K562 (cell line): ENCODE results near the gene OLIG3. TPM values are rescaled to one million over a fixed set of nuclear protein-coding genes. Genes with fewer than 3 reads are reported as not detected.

Experiments
- ATAC-seq: fragments of 200-7000 bp; cut with Tn5 transposase; 3 replicates; pipeline ENCODE4 v1.9.1; 2020; ENCODE audit warnings: moderate library complexity
- BruUV-seq: library from RNA; stranded (reverse); fragments of 400-500 nt; replicated peaks from 2 replicates; lab custom pipeline; 2021; lab: Mats Ljungman, UMichigan
- CTCF ChIA-PET: fragments of 300-600 bp; formaldehyde crosslinking; extraction: SDS; loops from one replicate; lab custom pipeline; 2021; ENCODE audit warnings: low intra/inter-chr PET ratio; lab: Yijun Ruan, JAX
- POLR2A ChIA-PET: fragments of 300-600, 350-650 bp; sonication (Branson Sonifier 250); formaldehyde crosslinking; extraction: SDS; loops from one replicate; lab custom pipeline; 2021; ENCODE audit warnings: antibody characterized with exemption, inconsistent platforms; lab: Yijun Ruan, JAX
- DNase-seq, 4 experiments: peaks; one replicate each; pipeline versions ENCODE4 v3.0.0 to v3.0.0-alpha.2; 2011 to 2018; ENCODE audit warnings: low spot score in 3 of 4, mixed read lengths in 3 of 4; ENCODE audit errors: extremely low read depth in 1 of 4
- FAIRE-seq: peaks from 2 replicates; lab custom pipeline; 2011; peaks lifted over from hg19 to GRCh38; lab: Jason Lieb, UNC
- H2AFZ ChIP-seq: 2 replicates; pipeline ENCODE4 v1.6.0; 2011; ENCODE audit warnings: low read depth, low read length, control low read depth, inconsistent platforms
- H3K27ac ChIP-seq: fragments of 200-600 bp; 3 replicates; pipeline ENCODE4 v1.8.0; 2011; ENCODE audit warnings: low read depth, mild to moderate bottlenecking, control low read depth, inconsistent platforms, low read length, moderate library complexity, mixed read lengths; ENCODE audit errors: extremely low read depth
- H3K27me3 ChIP-seq, 2 experiments: fragments of 300-600 bp in 1 of 2; 2 replicates in 1 of 2; 3 replicates in 1 of 2; pipeline versions ENCODE4 v1.6.0 to v1.8.0; 2011; ENCODE audit warnings: inconsistent platforms in 2 of 2, low read length in 2 of 2, mild to moderate bottlenecking in 1 of 2, mixed read lengths in 1 of 2, moderate library complexity in 1 of 2; ENCODE audit not compliant: control insufficient read depth in 2 of 2, insufficient read depth in 2 of 2
- H3K36me3 ChIP-seq: fragments of 300-600 bp; 3 replicates; pipeline ENCODE4 v1.8.0; 2011; ENCODE audit warnings: mild to moderate bottlenecking, low read length, inconsistent platforms; ENCODE audit not compliant: control insufficient read depth, insufficient read depth
- H3K4me1 ChIP-seq, 2 experiments: fragments of 200-600 bp in 1 of 2; replicated peaks in 1 of 2; 2 replicates in 1 of 2; 3 replicates in 1 of 2; pipeline versions ENCODE4 v1.5.1 to v1.8.0; 2011; ENCODE audit warnings: inconsistent platforms in 2 of 2, low read length in 2 of 2, mild to moderate bottlenecking in 1 of 2, mixed read lengths in 1 of 2, moderate library complexity in 1 of 2; ENCODE audit not compliant: control insufficient read depth in 2 of 2, insufficient read depth in 2 of 2
- H3K4me2 ChIP-seq: 2 replicates; pipeline ENCODE4 v1.6.1; 2011; ENCODE audit warnings: low read length, control low read depth, inconsistent platforms, mixed read lengths; ENCODE audit not compliant: insufficient read depth
- H3K4me3 ChIP-seq: fragments of 200-600 bp; sonication (generic), shearing (Covaris generic); 2 replicates; pipeline ENCODE4 v1.5.1; 2016; ENCODE audit warnings: control low read depth, inconsistent platforms
- H3K79me2 ChIP-seq: fragments of 200-600 bp; 3 replicates; pipeline ENCODE4 v1.8.0; 2011; ENCODE audit warnings: low read length, inconsistent platforms; ENCODE audit not compliant: control insufficient read depth, insufficient read depth
- H3K9ac ChIP-seq, 2 experiments: 2 replicates each; pipeline versions ENCODE4 v1.6.0 to v1.6.1; 2011; ENCODE audit warnings: low read depth in 2 of 2, low read length in 2 of 2, control low read depth in 1 of 2, inconsistent platforms in 1 of 2, mild to moderate bottlenecking in 1 of 2, mixed read lengths in 1 of 2; ENCODE audit not compliant: insufficient read depth in 1 of 2
- H3K9me1 ChIP-seq: one replicate; pipeline ENCODE4 v1.6.0; 2011; ENCODE audit warnings: inconsistent platforms, mild to moderate bottlenecking, low read length, moderate library complexity; ENCODE audit not compliant: control insufficient read depth, insufficient read depth
- H3K9me3 ChIP-seq: replicated peaks from 2 replicates; pipeline ENCODE4 v1.5.1; 2011; ENCODE audit warnings: low read depth, low read length, inconsistent platforms; ENCODE audit not compliant: control insufficient read depth, insufficient read depth
- H4K20me1 ChIP-seq: replicated peaks from 2 replicates; pipeline ENCODE4 v1.6.1; 2011; ENCODE audit warnings: low read length, inconsistent platforms, mixed read lengths; ENCODE audit not compliant: control insufficient read depth, insufficient read depth
- ATF7 ChIP-seq: fragments of 450-650 bp; IDR thresholded peaks from 2 replicates; pipeline ENCODE4 v1.7.1; 2014; ENCODE audit warnings: mild to moderate bottlenecking, moderate library complexity
- BDP1 ChIP-seq: IDR thresholded peaks from 3 replicates; pipeline ENCODE4 v1.6.1; 2011; ENCODE audit not compliant: insufficient read length, insufficient read depth
- CTCF ChIP-seq, 3 experiments: IDR thresholded peaks in 2 of 3; conservative IDR thresholded peaks in 1 of 3; 2 replicates each; pipeline ENCODE4 v1.5.1; 2011 to 2012; ENCODE audit warnings: low read length in 3 of 3, mild to moderate bottlenecking in 3 of 3, control low read depth in 2 of 3, improper control_type of control experiment in 1 of 3, inconsistent platforms in 1 of 3, low read depth in 1 of 3, mixed read lengths in 1 of 3, moderate library complexity in 1 of 3; ENCODE audit not compliant: insufficient read depth in 2 of 3
- GATA2 ChIP-seq: sonication (generic); formaldehyde crosslinking; IDR thresholded peaks from 2 replicates; pipeline ENCODE4 v1.4.0; 2020; ENCODE audit warnings: mild to moderate bottlenecking, missing genetic modification reagents
- GMEB1 ChIP-seq: fragments of 250-450 bp; sonication (Bioruptor Pico); IDR thresholded peaks from 2 replicates; pipeline ENCODE4 v1.4.0; 2020; ENCODE audit warnings: mild to moderate bottlenecking
- KAT8 ChIP-seq: fragments of 450-650 bp; IDR thresholded peaks from 2 replicates; pipeline ENCODE4 v1.6.1; 2016; ENCODE audit warnings: low read depth, mild to moderate bottlenecking
- PATZ1 ChIP-seq: fragments of 250-450 bp; sonication (Bioruptor Pico); IDR thresholded peaks from 2 replicates; pipeline ENCODE4 v1.5.0; 2020; ENCODE audit warnings: mild to moderate bottlenecking, borderline replicate concordance
- ZFX ChIP-seq: sonication (generic); formaldehyde crosslinking; IDR thresholded peaks from 2 replicates; pipeline ENCODE4 v1.8.0; 2022; ENCODE audit warnings: mild to moderate bottlenecking, missing genetic modification reagents, moderate library complexity
- WGBS: fragments of 100-300 bp; shearing (Covaris generic); methylation state at CpG from one replicate; pipeline ENCODE4 v1.1.6; 2016; ENCODE audit warnings: low coverage, mixed read lengths; ENCODE audit not compliant: insufficient coverage; ENCODE audit errors: missing lambda C conversion rate; 5-methylcytosine and 5-hydroxymethylcytosine counted together
- in situ Hi-C: fragments of 300-500 bp; cut with MboI; formaldehyde crosslinking; loops from 4 replicates; pipeline ENCODE4 v1.15.0; 2018; ENCODE audit warnings: inconsistent platforms, mixed read lengths
- intact Hi-C: fragments of 100-400 bp; cut with micrococcal nuclease; formaldehyde crosslinking; loops from 2 replicates; pipeline ENCODE4 v1.14.2; 2022
- polyA plus RNA-seq, 8 experiments: library from polyadenylated mRNA; depleted of rRNA in 4 of 8; stranded (reverse) in 5 of 8; unstranded in 3 of 8; fragments of >200 nt; fragmentation: Nextera tagmentation in 2 of 8; fragmentation: Illumina TruSeq in 1 of 8; extraction: Ambion mirVana in 2 of 8; extraction: Trizol in 1 of 8; gene quantifications; 2 replicates each; pipeline versions ENCODE4 v1.2.1 to v1.2.3, GENCODE V29; 2011 to 2014; ENCODE audit warnings: inconsistent platforms in 1 of 8, missing spikeins in 1 of 8
- total RNA-seq, 7 experiments: library from RNA; depleted of rRNA in 6 of 7; stranded (reverse); fragments of >200 nt in 6 of 7; fragmentation: Illumina TruSeq in 2 of 7; extraction: Trizol in 2 of 7; gene quantifications; 2 replicates each; pipeline versions ENCODE4 v1.2.1 to v1.2.3, GENCODE V29; 2011 to 2021; ENCODE audit warnings: low replicate concordance in 1 of 7

The OLIG3 gene
- total and polyA plus RNA-seq, 9 of the 15 experiments (the other 6 are each of a cell fraction or from before 2014, with no cell fraction given): not detected

GRCh38 chr6:137489046-137490005 is 4.9 kb downstream of the OLIG3 start:
- 2% methylated on average over 45 of the region's 47 CpGs for WGBS
- H3K27ac ChIP-seq: no peak overlapping the region
- H3K79me2 ChIP-seq: no peaks in the 10 kb centered on the region
- ATAC-seq (peak; percentile 60; the same call in 2 of the 3 replicates), DNase-seq (peak in 1 of 4 experiments; percentile 5), FAIRE-seq (no peak)
- H3K9ac ChIP-seq: no peak overlapping the region
- H3K4me3 ChIP-seq: no peak overlapping the region
- peaks cover 3% of the 10 kb centered on the region; the same call in 1 of the 2 replicates for H4K20me1 ChIP-seq
- no peaks in the 10 kb centered on the region for H3K36me3 ChIP-seq
- ChIA-PET POLR2A (interaction anchor here (0.6 to 0.7 kb wide), 2 partner anchors 9 to 11 kb away, joined by 3 read pairs; no protein-coding TSS in a partner anchor), CTCF (no interaction called here)
- no TSS peak for BruUV-seq
- H3K9me3 ChIP-seq: no peaks in the 10 kb centered on the region
- in situ Hi-C loops: no loop called here
- H3K4me2 ChIP-seq: no peak overlapping the region
- H3K4me1 ChIP-seq: peaks cover 0 to 20% of the 10 kb centered on the region in 2 experiments; a peak in 2 of 5 replicates
- intact Hi-C loops: loop anchor here (10.0 kb wide), 1 partner anchor 515 kb away; no protein-coding TSS in a partner anchor
- H3K9me1 ChIP-seq: no peaks in the 10 kb centered on the region
- peaks cover 71 to 76% of the 10 kb centered on the region in 2 experiments for H3K27me3 ChIP-seq
- H2AFZ ChIP-seq: no peak overlapping the region
- TF ChIP-seq KAT8 (no peak), CTCF (IDR thresholded peaks at IDR 0.05 in 2 of 3, conservative IDR thresholded peaks at IDR 0.05 in 1 of 3; ENCODE audit: insufficient read depth in 2 of 3, low read depth in 1 of 3, low read length in 3 of 3) (peak in 1 of 3 experiments; percentile 15; a peak in 1 of 6 replicates), GMEB1 (CRISPR knock-in tag) (no peak), ZFX (no peak), BDP1 (no peak), ATF7 (no peak), PATZ1 (CRISPR knock-in tag) (no peak), GATA2 (CRISPR knock-in tag) (no peak)
